T-helper 1 cell treated with Interleukin-12 subunit alpha and Interleukin-12 subunit beta and Interleukin-4 antibody, amounts not matched to agents 30 μg/mL and 1 μg/mL, for 36 hours (primary cell): ENCODE measurements around the gene BMPER.
A peak's percentile ranks its signal among the peaks of the same experiment; 100 is the strongest.

Experiments used
- H3K27ac Mint-ChIP-seq: one replicate; pipeline ENCODE4 v1.8.0; 2021; ENCODE audit warnings: mild to moderate bottlenecking, mixed read lengths
- H3K27me3 Mint-ChIP-seq: one replicate; pipeline ENCODE4 v1.8.0; 2021; ENCODE audit warnings: low read depth, mixed read lengths
- H3K36me3 Mint-ChIP-seq: one replicate; pipeline ENCODE4 v1.8.0; 2021; ENCODE audit warnings: low read depth, mixed read lengths
- H3K4me1 Mint-ChIP-seq: one replicate; pipeline ENCODE4 v1.8.0; 2021; ENCODE audit warnings: low read depth, mixed read lengths
- H3K4me3 Mint-ChIP-seq: one replicate; pipeline ENCODE4 v1.8.0; 2021; ENCODE audit warnings: mild to moderate bottlenecking, moderate library complexity, mixed read lengths
- H3K9me3 Mint-ChIP-seq: one replicate; pipeline ENCODE4 v1.8.0; 2021; ENCODE audit warnings: mixed read lengths

BMPER gene

GRCh38 chr7:33903791-33904680 lies 1.3 kb upstream of the BMPER start:
- no peak overlapping the region for H3K27ac Mint-ChIP-seq
- no peaks in the 10 kb centered on the region for H3K36me3 Mint-ChIP-seq
- no peaks in the 10 kb centered on the region for H3K9me3 Mint-ChIP-seq
- H3K4me1 Mint-ChIP-seq: peaks cover 2% of the 10 kb centered on the region
- peaks cover 78% of the 10 kb centered on the region for H3K27me3 Mint-ChIP-seq
- H3K4me3 Mint-ChIP-seq: peak overlapping the region; percentile 42

DNA sequence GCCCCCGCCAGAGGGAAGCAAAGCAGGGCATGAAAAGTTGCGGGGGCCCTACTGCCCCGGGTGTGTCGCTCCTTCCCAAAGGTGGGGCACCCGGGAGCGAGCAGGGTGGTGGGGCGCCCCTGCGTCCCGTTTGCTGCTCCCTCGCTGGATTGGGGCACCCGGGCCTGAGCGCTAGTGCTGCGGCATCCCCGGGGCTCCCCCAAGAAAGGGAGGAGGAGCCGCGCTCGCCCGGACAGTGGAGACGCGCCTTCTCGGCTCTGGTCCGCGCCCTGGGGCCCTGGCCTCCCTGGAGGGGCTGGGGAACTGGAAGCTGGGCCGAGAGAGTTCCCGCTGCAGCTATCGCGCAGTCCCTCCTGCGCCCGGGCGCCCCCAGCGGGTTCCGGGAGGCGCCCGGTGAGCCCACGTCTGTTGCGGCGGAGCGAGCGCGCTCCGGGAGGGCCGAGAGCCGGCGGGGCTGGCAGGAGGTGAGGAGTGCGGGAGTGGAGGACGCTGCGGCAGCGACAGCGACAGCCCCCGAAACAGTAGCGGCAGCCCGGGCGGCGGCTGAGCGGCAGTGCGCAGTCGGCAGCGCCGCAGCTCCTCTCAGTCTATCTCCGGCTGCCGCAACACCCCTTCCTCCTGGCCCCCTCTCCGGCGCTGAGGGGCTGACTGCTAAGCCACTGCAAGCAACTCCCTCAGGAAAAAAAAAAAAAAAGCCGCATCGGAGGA lies 504 bp upstream of the BMPER start:
- H3K36me3 Mint-ChIP-seq: no peaks in the 10 kb centered on the region
- no peaks in the 10 kb centered on the region for H3K9me3 Mint-ChIP-seq
- no peak overlapping the region for H3K4me3 Mint-ChIP-seq
- peaks cover 74% of the 10 kb centered on the region for H3K27me3 Mint-ChIP-seq
- peaks cover 2% of the 10 kb centered on the region for H3K4me1 Mint-ChIP-seq
- H3K27ac Mint-ChIP-seq: no peak overlapping the region

- Mint-ChIP-seq H3K4me1 (peaks cover 2% of the 10 kb centered on the region), H3K27ac (no peak overlapping the region), H3K9me3 (no peaks in the 10 kb centered on the region), H3K36me3 (no peaks in the 10 kb centered on the region), H3K4me3 (no peak overlapping the region), H3K27me3 (peaks cover 66% of the 10 kb centered on the region)
These were observed 1.4 kb downstream of the BMPER start for GRCh38 chr7:33906697-33907096.

GRCh38 chr7:33907625-33908024 lies 2.3 kb downstream of the BMPER start:
- Mint-ChIP-seq H3K4me3 (no peak overlapping the region), H3K4me1 (peaks cover 2% of the 10 kb centered on the region), H3K27me3 (peaks cover 57% of the 10 kb centered on the region), H3K9me3 (no peaks in the 10 kb centered on the region), H3K36me3 (no peaks in the 10 kb centered on the region), H3K27ac (no peak overlapping the region)

DNA sequence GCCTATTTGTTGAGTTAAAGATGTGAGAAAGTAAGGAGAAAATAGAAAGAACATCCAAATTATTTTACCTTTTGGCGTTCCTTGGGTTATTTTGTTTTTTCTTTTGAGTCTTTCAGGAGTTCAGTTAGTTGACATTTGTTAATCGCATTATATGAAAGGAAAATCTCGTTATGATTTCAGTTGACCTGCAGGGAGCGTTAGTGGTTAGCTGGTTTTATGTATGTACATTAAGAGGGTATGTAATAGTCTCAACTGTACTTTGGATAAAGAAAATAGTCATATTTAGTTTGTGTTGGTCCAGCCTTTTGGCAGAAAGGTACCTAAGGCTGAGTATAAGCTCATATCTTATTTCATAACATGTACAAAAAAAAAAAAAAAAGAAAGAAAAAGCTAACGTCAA lies 4.0 kb downstream of the BMPER start:
- Mint-ChIP-seq H3K27ac (no peak overlapping the region), H3K4me3 (no peak overlapping the region), H3K27me3 (peaks cover 41% of the 10 kb centered on the region), H3K9me3 (no peaks in the 10 kb centered on the region), H3K4me1 (peaks cover 2% of the 10 kb centered on the region), H3K36me3 (no peaks in the 10 kb centered on the region)

GRCh38 chr7:33909755-33910154 lies 4.4 kb downstream of the BMPER start:
- H3K27me3 Mint-ChIP-seq: peaks cover 39% of the 10 kb centered on the region

DNA sequence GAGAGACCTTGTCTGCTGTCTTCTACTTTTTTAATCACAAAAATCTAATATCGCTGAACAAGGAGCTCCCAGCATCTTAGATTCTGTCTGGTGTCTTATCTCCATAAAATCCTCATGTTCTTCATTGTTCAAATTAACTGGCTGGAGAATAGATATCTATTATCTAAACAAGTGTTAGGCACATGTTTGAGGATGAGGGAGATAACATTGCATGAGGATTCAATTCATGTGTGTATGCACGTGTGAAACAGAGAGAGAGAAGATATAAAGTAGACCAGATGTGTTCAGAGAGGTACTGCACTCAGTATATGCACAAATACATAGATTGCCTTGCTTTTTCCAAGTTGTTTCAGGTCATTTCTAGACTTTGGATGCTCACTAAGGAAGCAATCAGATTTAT lies 5.4 kb downstream of the BMPER start:
- no peaks in the 10 kb centered on the region for H3K36me3 Mint-ChIP-seq
- H3K9me3 Mint-ChIP-seq: no peaks in the 10 kb centered on the region
- no peak overlapping the region for H3K27ac Mint-ChIP-seq
- peaks cover 34% of the 10 kb centered on the region for H3K27me3 Mint-ChIP-seq
- no peak overlapping the region for H3K4me3 Mint-ChIP-seq
- peaks cover 2% of the 10 kb centered on the region for H3K4me1 Mint-ChIP-seq

More at GRCh38 chr7:33909755-33910154, 4.4 kb downstream of the BMPER start:
- Mint-ChIP-seq H3K27ac (no peak overlapping the region), H3K4me1 (peaks cover 2% of the 10 kb centered on the region), H3K9me3 (no peaks in the 10 kb centered on the region), H3K36me3 (no peaks in the 10 kb centered on the region), H3K4me3 (no peak overlapping the region)

DNA sequence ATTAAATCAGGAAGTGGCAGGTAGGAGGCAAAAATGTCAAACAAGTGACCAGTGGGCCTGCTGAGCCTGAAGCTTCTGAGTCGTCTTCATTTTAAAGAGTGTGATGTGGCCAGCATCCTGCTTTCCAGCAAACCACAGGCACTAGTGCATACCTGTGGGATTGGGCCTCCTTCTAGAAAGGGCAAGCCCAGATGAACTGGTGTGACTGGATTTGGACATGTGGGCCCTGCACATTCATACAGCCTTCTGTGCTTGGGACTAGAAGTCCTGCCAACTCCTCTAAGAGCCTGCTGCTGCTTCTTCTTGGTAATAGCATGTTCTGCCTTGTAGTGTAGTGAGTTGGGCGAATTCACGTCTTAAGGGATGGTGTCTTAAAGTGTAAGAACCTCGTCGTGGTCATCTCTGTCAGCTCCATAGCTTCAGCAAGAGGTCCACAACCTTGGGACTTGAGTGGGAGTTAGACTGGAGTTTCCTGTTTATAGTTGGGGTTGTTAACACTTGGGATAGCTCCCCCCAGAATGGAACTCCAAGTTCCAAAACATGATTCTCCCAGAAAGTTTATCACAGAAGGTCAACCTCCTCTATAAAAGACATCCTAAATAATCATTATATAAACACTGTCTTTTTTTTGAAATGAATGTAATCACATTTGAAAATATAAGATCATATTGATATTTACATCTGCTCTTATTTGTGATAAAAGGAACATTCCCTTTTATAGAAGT lies 11.2 kb downstream of the BMPER start:
- Mint-ChIP-seq H3K27ac (no peak overlapping the region), H3K36me3 (no peaks in the 10 kb centered on the region), H3K27me3 (no peaks in the 10 kb centered on the region), H3K4me1 (no peaks in the 10 kb centered on the region), H3K4me3 (no peak overlapping the region), H3K9me3 (no peaks in the 10 kb centered on the region)

GRCh38 chr7:33917661-33918060 lies 12.3 kb downstream of the BMPER start:
- Mint-ChIP-seq H3K27me3 (peaks cover 5% of the 10 kb centered on the region), H3K4me3 (no peak overlapping the region), H3K36me3 (no peaks in the 10 kb centered on the region), H3K9me3 (no peaks in the 10 kb centered on the region), H3K27ac (no peak overlapping the region), H3K4me1 (no peaks in the 10 kb centered on the region)

GRCh38 chr7:33918438-33919143 lies 13.3 kb downstream of the BMPER start:
- Mint-ChIP-seq H3K9me3 (no peaks in the 10 kb centered on the region), H3K27ac (no peak overlapping the region), H3K27me3 (peaks cover 5% of the 10 kb centered on the region), H3K4me3 (no peak overlapping the region), H3K4me1 (no peaks in the 10 kb centered on the region), H3K36me3 (no peaks in the 10 kb centered on the region)

- Mint-ChIP-seq H3K4me1 (no peaks in the 10 kb centered on the region), H3K27ac (no peak overlapping the region), H3K36me3 (no peaks in the 10 kb centered on the region), H3K4me3 (no peak overlapping the region), H3K27me3 (peaks cover 5% of the 10 kb centered on the region), H3K9me3 (no peaks in the 10 kb centered on the region)
These were observed 14.1 kb downstream of the BMPER start for GRCh38 chr7:33919449-33919848.

- Mint-ChIP-seq H3K27me3 (peaks cover 5% of the 10 kb centered on the region), H3K27ac (no peak overlapping the region), H3K36me3 (no peaks in the 10 kb centered on the region), H3K4me3 (no peak overlapping the region), H3K9me3 (no peaks in the 10 kb centered on the region), H3K4me1 (no peaks in the 10 kb centered on the region)
These were observed 16.0 kb downstream of the BMPER start for GRCh38 chr7:33921216-33921938.

DNA sequence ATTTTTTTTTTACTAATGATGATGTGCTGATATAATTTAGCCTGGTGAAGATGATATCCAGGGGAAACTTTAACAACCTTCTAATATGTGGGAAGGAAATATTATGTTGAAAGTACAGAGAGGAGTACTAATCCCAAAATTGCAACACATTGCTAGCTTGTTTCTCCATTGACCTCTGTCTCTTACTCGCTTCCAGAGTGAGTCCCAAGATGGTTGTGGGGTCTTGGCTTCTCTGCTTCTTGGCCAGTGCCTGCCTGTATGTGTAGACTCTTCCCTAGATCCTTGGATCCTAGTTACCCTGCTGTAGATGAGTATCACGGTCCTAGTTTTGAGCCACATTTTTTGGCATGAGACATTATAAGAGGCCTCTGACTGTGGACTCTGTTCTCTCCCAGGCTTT lies 17.5 kb downstream of the BMPER start:
- Mint-ChIP-seq H3K36me3 (no peaks in the 10 kb centered on the region), H3K9me3 (no peaks in the 10 kb centered on the region), H3K4me3 (no peak overlapping the region), H3K27ac (no peak overlapping the region), H3K4me1 (no peaks in the 10 kb centered on the region), H3K27me3 (peaks cover 5% of the 10 kb centered on the region)
